GM19023 (cell line): ENCODE results near the gene SMC1A.

Experiments
- ATAC-seq: cut with Tn5 transposase; IDR thresholded peaks from one replicate; pipeline ENCODE4 v1.9.1; 2021; ENCODE audit warnings: mild to moderate bottlenecking, moderate library complexity; ENCODE audit not compliant: unreplicated experiment

SMC1A gene

DNA sequence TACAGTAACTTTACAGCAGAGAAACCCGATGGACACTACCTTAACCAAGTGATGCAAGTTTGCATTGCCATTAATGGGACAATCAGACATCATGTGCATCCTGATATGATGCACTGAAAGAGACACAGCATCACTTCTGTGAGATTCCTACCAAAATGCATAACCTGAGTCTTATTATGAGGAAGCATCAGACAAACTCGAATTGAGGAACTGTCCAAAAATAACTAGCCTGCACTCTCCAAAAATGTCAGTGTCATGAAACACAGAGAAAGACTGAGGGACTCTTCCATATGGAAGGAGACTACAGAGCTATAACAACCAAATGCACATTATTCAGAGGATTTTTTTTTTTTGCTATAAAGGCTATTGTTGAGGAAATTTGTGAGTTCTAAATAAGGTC lies 74.5 kb downstream of the SMC1A start:
- no peak for ATAC-seq

DNA sequence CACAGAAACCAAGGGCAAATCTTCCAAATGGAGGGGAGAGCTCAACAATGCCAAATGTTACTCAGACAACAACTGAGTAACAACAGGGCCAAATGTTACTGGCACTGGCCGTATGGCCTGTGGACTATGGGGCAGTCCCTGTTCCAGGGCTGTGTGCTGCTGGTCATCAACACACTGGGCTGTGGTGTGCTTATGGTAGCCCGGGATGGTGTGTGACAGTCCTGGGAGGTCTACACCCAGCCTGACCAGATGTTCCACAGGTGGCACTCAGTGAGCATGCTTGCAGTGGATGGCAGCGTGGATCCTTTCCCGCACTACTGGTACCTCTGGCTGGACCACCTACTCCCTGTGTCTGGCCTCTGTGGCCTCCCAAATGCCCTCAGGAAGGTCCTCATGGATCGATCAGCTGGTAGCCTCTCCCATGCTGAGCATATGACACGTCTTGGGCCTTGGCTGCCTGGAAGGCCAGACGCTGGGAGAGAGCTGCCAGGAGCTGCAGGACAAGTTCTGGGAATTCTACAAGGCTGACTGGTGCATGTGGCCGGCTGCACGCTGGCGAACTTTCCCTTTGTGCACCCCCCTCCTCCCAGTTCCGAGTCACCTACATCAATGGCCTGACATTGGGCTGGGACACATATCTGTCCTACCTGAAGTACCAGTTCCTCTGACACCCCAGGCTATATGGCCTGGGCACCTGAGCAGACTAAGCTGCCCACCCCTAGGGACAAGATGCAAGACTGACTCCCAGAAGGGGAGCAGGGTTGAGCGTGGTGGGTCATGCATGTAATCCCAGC lies 81.4 kb downstream of the SMC1A start:
- ATAC-seq: no peak

DNA sequence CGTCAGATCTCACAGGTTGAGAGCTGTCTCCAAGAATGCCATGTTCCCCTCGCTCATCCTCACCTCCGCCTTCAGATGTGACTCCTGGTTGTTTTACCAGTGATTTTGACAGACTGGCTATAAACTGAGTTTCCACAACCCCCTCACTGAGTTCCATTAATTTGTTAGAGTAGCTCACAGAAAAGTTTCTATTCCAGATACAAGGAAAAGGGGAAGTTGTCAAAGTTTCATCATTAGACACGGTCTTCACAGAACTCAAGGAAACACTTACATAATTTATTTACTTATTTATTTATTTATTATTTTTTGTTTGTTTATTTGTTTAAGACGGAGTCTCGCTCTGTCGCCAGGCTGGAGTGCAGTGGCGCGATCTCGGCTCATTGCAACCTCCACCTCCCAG lies 85.4 kb downstream of the SMC1A start:
- no peak for ATAC-seq

DNA sequence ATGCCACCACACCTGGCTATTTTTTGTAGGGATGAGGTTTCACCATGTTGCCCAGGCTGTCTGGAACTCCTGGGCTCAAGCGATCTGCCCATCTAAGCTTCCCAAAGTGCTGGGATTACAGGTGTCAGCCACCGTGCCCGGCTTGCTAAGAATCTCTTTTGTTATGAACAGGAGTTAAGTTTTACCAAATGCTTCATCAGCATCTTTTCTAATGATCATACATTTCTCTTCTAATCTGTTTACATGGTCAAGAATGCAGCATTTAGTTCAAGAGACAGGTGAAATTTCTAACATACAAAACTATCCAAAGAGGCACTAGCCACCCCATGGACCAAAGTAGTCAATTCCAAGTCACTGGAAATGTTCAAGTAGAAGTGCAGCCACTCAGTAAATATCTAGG lies 88.6 kb downstream of the SMC1A start:
- no peak for ATAC-seq

DNA sequence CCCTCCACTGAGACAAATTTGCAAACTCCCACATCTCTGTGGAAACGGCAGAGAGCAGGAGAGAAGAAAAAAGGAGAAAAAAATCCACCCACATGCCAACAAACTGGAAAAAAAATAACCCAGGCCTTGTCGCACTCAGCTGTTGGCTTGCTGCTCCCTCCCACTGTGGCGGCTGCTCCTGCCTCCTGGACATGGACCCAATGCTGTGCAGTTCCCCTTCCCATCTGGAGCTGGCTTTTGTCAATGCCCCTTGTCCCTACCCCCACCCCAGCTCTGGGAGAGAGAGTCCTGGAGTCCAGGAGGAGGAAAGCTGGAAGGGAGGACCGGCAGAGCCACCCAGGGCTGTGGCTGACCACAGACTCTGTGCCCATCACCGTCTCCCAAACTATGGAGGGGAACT lies 90.2 kb downstream of the SMC1A start:
- ATAC-seq: no peak

DNA sequence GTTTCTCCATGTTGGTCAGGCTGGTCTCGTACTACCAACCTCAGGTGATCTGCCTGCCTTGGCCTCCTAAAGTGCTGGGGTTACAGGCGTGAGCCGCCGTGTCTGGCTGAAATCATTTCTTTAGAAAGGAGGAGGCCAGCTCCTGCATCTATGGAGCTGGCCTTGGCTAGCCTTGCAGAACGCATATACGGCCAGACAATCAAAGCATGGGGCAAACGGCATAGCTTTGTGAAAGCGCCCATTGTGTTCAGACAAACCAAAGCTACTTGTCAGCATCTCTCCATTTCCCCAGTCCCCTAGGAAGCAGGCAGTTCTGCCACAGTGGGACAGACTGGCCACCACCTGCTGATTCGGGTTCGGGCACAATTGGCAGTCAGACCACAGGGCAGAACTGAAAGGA lies 92.1 kb downstream of the SMC1A start:
- ATAC-seq: no peak

DNA sequence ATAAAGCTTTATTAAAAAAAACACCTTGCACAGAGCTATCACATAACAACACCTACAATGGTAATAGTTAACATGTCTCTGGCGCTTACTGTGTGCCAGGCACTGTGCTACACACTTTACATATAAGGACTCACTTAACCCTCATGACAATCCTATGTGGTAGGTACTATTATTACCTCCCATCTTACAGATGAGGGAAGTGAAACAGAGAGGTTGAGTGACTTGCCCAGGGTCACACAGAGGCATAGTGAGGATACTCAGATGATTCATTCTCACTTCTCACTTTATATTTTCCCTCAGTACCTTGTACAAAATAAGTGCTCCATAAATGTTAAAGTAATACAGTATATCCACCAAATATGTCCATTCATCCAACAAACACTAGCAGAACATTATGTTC lies 97.7 kb downstream of the SMC1A start:
- ATAC-seq: no peak
